Calu3 (cell line): Measurements from ENCODE around the gene TPRG1. TPM values are rescaled to one million over a fixed set of nuclear protein-coding genes. Genes with fewer than 3 reads are reported as not detected.

Source experiments
- BruUV-seq: library from RNA; stranded (reverse); fragments of 400-500 nt; replicated peaks from 2 replicates; lab custom pipeline; 2021; lab: Mats Ljungman, UMichigan
- CTCF ChIA-PET: fragments of 300-600 bp; sonication (Branson Sonifier 250); formaldehyde crosslinking; loops from one replicate; lab custom pipeline; 2022; ENCODE audit warnings: antibody characterized with exemption; lab: Charles Lee
- DNase-seq: peaks from one replicate; pipeline ENCODE4 v3.0.0; 2022
- H3K27ac Mint-ChIP-seq: one replicate; pipeline ENCODE4 v1.8.0; 2022; ENCODE audit warnings: mixed read lengths; ENCODE audit not compliant: unreplicated experiment
- H3K27me3 Mint-ChIP-seq: one replicate; pipeline ENCODE4 v1.8.0; 2022; ENCODE audit warnings: mixed read lengths; ENCODE audit not compliant: unreplicated experiment
- H3K36me3 Mint-ChIP-seq: one replicate; pipeline ENCODE4 v1.8.0; 2022; ENCODE audit warnings: mild to moderate bottlenecking, moderate library complexity, mixed read lengths; ENCODE audit not compliant: insufficient read depth, unreplicated experiment
- H3K4me1 Mint-ChIP-seq: one replicate; pipeline ENCODE4 v1.8.0; 2022; ENCODE audit warnings: mild to moderate bottlenecking, low read depth, mixed read lengths; ENCODE audit not compliant: unreplicated experiment
- H3K4me3 Mint-ChIP-seq: one replicate; pipeline ENCODE4 v1.8.0; 2022; ENCODE audit warnings: mild to moderate bottlenecking, low read depth, moderate library complexity, mixed read lengths; ENCODE audit not compliant: unreplicated experiment
- H3K9me3 Mint-ChIP-seq: one replicate; pipeline ENCODE4 v1.8.0; 2022; ENCODE audit warnings: low read depth, mixed read lengths; ENCODE audit not compliant: unreplicated experiment
- CTCF ChIP-seq: fragments of 200-600 bp; IDR thresholded peaks from one replicate; pipeline ENCODE4 v1.8.0; 2022; ENCODE audit warnings: antibody characterized with exemption; ENCODE audit not compliant: unreplicated experiment
- intact Hi-C: fragments of 100-400 bp; cut with micrococcal nuclease; formaldehyde crosslinking; loops from one replicate; pipeline ENCODE4 v1.10.0; 2022; ENCODE audit not compliant: unreplicated experiment
- total RNA-seq: library from RNA; stranded (reverse); gene quantifications from 2 replicates; pipeline ENCODE4 v1.2.3, GENCODE V29; 2022

Gene TPRG1
- total RNA-seq, 1 experiment from 2014 or later, result 1.2 TPM

GRCh38 chr3:189294649-189295048 is 122.9 kb downstream of the TPRG1 start:
- Mint-ChIP-seq H3K4me1 (peaks cover 25% of the 10 kb centered on the region), H3K27me3 (no peaks in the 10 kb centered on the region), H3K36me3 (no peaks in the 10 kb centered on the region), H3K27ac (no peak overlapping the region), H3K9me3 (no peaks in the 10 kb centered on the region), H3K4me3 (no peak overlapping the region)
- TF ChIP-seq CTCF, result no peak
- no peak for DNase-seq
- intact Hi-C loops, result no loop called here
- BruUV-seq, result no TSS peak
- CTCF ChIA-PET, result no interaction called here

GRCh38 chr3:189295089-189295488 is 123.3 kb downstream of the TPRG1 start:
- no peak for TF ChIP-seq CTCF
- no TSS peak for BruUV-seq
- Mint-ChIP-seq H3K27ac (no peak overlapping the region), H3K36me3 (no peaks in the 10 kb centered on the region), H3K27me3 (no peaks in the 10 kb centered on the region), H3K4me3 (no peak overlapping the region), H3K9me3 (no peaks in the 10 kb centered on the region), H3K4me1 (peaks cover 25% of the 10 kb centered on the region)
- intact Hi-C loops, result no loop called here
- no peak for DNase-seq
- CTCF ChIA-PET, result no interaction called here

- H3K27me3 Mint-ChIP-seq, result no peaks in the 10 kb centered on the region
- H3K4me1 Mint-ChIP-seq, result peaks cover 25% of the 10 kb centered on the region
These were observed 126.2 kb downstream of the TPRG1 start for GRCh38 chr3:189297932-189298331.

GRCh38 chr3:189298469-189299375 is 127.0 kb downstream of the TPRG1 start:
- Mint-ChIP-seq H3K4me1 (peaks cover 24% of the 10 kb centered on the region), H3K36me3 (no peaks in the 10 kb centered on the region), H3K4me3 (no peak overlapping the region), H3K9me3 (no peaks in the 10 kb centered on the region), H3K27ac (no peak overlapping the region), H3K27me3 (no peaks in the 10 kb centered on the region)
- TF ChIP-seq CTCF, result no peak
- CTCF ChIA-PET, result interaction anchor here (0.5 to 1.0 kb wide), 6 partner anchors 17 to 1956 kb away, joined by 3 to 5 read pairs (median 4); no protein-coding TSS in a partner anchor
- no peak for DNase-seq
- intact Hi-C loops, result no loop called here
- BruUV-seq, result no TSS peak

More at GRCh38 chr3:189297932-189298331, 126.2 kb downstream of the TPRG1 start:
- Mint-ChIP-seq H3K4me3 (no peak overlapping the region), H3K9me3 (no peaks in the 10 kb centered on the region), H3K36me3 (no peaks in the 10 kb centered on the region), H3K27ac (no peak overlapping the region)
- no peak for TF ChIP-seq CTCF
- intact Hi-C loops, result no loop called here
- BruUV-seq, result no TSS peak
- CTCF ChIA-PET, result interaction anchor here (1.0 kb wide), 1 partner anchor 16 kb away, joined by 3 read pairs; no protein-coding TSS in a partner anchor
- DNase-seq, result no peak
